Bronchial epithelial cell (primary cell): ENCODE data around the gene CYP26B1. TPM values are rescaled to one million over a fixed set of nuclear protein-coding genes. Genes with fewer than 3 reads are reported as not detected.

Source experiments
- DNase-seq: peaks from one replicate; pipeline ENCODE4 v3.0.0-alpha.2; 2010; ENCODE audit warnings: low read depth
- FAIRE-seq: peaks from 2 replicates; lab custom pipeline; 2011; peaks lifted over from hg19 to GRCh38; lab: Jason Lieb, UNC
- H3K27me3 ChIP-seq: 2 replicates; pipeline ENCODE4 v1.5.1; 2011; ENCODE audit warnings: low read length; ENCODE audit not compliant: control insufficient read depth, insufficient read depth
- H3K36me3 ChIP-seq: 2 replicates; pipeline ENCODE4 v1.5.1; 2011; ENCODE audit warnings: low read length; ENCODE audit not compliant: control insufficient read depth, insufficient read depth
- H3K4me3 ChIP-seq: 2 replicates; pipeline ENCODE4 v1.5.1; 2011; ENCODE audit warnings: mild to moderate bottlenecking, low read depth, low read length, control low read depth
- total RNA-seq: library from RNA; depleted of rRNA; stranded (reverse); fragments of >200 nt; gene quantifications from 2 replicates; pipeline ENCODE4 v1.2.1, GENCODE V29; 2014
- TF ChIP-seq, protein P1 (sequence below): IDR thresholded peaks from 2 replicates; pipeline ENCODE4 v1.5.1; 2011; ENCODE audit warnings: mild to moderate bottlenecking, moderate library complexity, low read length, control low read depth, inconsistent platforms; ENCODE audit not compliant: insufficient read depth, severe bottlenecking

The CYP26B1 gene
- total RNA-seq, 1 donor from 2014 or later = 0.53 TPM

DNA sequence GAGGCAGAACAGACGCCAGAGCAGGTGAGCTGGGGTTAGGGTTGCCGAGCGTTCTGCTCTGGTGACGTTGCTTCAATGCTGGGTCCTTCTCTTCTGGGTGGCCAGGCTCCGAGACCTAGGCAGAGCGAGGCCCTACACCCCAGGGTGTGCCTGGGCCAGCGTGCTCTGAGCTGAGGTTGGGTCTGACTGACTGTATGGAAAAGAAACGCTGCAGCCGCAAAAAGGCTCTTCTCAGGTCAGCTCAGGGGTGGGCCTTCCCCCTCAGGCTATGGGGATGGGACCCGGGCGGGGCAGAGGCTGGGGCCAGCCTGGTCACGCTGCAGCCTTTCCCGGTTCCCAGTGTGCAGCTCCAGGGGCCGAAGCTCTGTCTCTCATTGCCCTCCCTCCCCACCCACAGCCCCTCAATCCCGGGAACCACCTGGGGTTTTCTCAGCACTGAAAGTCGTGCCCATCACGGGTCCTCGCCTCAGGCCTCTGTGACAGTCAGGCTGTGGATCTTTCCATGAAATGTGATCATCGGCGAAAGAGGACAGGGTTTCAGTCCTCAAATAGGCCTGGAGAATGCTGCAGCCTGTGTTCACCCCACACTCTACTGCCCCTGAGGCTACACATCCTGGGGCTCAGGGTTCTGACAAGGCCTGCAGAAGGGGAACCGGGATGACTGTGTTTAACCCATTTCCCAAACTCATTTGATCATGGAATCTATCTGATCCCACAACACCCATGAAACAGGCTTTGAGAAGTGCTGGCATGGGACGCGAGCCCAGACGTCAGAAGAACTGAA, 19.4 kb downstream of the CYP26B1 start:
- no peak overlapping the region for H3K4me3 ChIP-seq
- no peaks in the 10 kb centered on the region for H3K36me3 ChIP-seq
- FAIRE-seq = peak; percentile 50
- TF ChIP-seq, protein P1, sequence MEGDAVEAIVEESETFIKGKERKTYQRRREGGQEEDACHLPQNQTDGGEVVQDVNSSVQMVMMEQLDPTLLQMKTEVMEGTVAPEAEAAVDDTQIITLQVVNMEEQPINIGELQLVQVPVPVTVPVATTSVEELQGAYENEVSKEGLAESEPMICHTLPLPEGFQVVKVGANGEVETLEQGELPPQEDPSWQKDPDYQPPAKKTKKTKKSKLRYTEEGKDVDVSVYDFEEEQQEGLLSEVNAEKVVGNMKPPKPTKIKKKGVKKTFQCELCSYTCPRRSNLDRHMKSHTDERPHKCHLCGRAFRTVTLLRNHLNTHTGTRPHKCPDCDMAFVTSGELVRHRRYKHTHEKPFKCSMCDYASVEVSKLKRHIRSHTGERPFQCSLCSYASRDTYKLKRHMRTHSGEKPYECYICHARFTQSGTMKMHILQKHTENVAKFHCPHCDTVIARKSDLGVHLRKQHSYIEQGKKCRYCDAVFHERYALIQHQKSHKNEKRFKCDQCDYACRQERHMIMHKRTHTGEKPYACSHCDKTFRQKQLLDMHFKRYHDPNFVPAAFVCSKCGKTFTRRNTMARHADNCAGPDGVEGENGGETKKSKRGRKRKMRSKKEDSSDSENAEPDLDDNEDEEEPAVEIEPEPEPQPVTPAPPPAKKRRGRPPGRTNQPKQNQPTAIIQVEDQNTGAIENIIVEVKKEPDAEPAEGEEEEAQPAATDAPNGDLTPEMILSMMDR = no peak
- H3K27me3 ChIP-seq = no peaks in the 10 kb centered on the region
- DNase-seq = no peak

- H3K27me3 ChIP-seq = no peaks in the 10 kb centered on the region
- TF ChIP-seq, protein P1 = no peak
- H3K36me3 ChIP-seq = no peaks in the 10 kb centered on the region
- FAIRE-seq (no peak), DNase-seq (no peak)
- no peak overlapping the region for H3K4me3 ChIP-seq
Measured at GRCh38 chr2:72127401-72128058, 20.1 kb downstream of the CYP26B1 start.

DNA sequence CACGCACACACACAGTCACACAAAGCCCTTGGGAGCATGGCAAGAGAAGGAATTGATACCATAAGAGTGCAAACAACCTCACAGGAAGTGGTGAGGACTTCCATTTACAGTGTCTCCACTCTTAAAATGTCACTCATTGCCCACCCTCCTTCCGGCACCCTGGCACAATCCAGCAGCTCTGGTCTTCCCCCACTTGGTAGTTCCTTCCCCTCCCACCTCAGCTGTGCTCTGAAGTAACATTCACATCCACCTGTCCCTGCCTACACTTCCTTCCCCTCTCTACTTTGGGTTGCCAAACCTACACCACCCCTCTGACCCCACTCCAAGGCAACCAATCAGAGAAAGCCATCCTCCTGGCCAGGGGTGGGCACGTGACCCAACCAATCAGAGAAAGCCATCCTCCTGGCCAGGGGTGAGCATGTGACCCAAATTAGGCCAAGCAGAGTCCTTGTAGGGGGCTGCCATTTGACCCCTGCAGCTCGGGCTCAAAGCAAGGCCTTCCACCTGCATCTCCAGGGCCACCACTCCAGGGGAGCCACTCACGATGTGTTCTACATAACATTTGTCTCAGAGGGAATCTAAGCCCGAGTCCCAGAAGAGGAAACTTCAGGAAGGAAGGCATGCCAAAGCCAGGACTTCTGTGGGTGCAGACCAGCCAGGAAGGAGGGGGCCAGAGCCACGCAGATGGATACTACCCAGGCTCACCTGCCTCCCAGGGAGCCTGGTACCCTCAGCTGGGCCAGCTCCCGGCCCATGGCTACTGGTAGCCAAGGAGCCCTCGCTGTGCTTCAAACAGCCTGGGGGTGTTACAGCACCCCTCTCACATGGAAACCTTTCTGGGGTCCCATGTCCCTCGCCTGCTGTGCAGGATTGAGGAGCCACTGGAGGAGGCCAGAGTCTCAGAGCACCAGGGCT, 21.2 kb downstream of the CYP26B1 start:
- Histone ChIP-seq H3K36me3 (no peaks in the 10 kb centered on the region), H3K4me3 (no peak overlapping the region), H3K27me3 (no peaks in the 10 kb centered on the region)
- no peak for DNase-seq
- TF ChIP-seq, protein P1 = no peak
- no peak for FAIRE-seq

DNA sequence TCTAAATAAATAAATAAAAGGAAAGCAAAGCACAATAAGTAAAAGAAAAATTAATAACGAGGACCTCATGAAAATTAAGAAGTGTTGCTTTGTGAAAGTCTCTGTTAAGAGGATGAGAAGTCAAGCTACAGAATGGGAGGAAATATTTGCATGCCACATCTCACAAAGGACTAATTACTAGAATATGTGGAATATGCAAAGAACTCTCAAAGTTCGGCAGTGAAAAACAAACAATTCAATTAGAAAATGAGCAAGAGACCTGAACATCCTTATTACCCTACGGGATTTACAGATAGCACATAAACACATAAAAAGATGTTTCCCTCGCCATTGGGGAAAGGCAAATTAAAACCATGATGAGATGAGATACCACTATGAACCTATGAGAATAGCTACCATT, 23.3 kb downstream of the CYP26B1 start:
- Histone ChIP-seq H3K4me3 (no peak overlapping the region), H3K27me3 (no peaks in the 10 kb centered on the region), H3K36me3 (no peaks in the 10 kb centered on the region)
- no peak for DNase-seq
- FAIRE-seq = no peak
- TF ChIP-seq, protein P1 = no peak

DNA sequence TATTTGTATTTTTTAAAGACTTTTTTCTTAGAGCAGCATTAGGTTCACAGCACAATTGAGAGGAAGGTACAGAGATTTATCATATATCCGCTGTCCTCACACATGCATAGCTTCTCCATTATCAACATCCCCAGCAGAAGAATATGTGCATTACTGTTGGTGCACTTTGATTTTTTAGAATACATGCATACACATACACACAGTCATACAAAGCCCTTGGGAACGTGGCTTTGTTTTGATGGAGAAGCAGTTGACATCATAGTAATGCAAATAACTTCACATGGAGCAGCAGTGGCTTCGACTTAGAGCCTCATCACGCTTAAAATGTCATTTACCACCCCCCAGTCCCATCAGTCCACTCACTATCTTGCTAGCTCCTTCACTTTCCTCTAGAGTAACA, 26.5 kb downstream of the CYP26B1 start:
- no peak for DNase-seq
- no peak overlapping the region for H3K4me3 ChIP-seq
- FAIRE-seq = no peak
- H3K27me3 ChIP-seq = no peaks in the 10 kb centered on the region
- TF ChIP-seq, protein P1 = no peak
- H3K36me3 ChIP-seq = no peaks in the 10 kb centered on the region
